Gastroesophageal sphincter (tissue), 3 donors: ENCODE measurements around the gene STX2.

Source experiments
- EP300 ChIP-seq: sonication (generic); formaldehyde crosslinking; IDR thresholded peaks from one replicate; pipeline ENCODE4 v1.6.1; 2017; ENCODE audit warnings: antibody characterized with exemption, mild to moderate bottlenecking
- POLR2A ChIP-seq, 2 donors: fragments of 450-650 bp; IDR thresholded peaks; one replicate each; pipeline ENCODE4 v1.6.1; 2017; ENCODE audit warnings: antibody characterized with exemption in 2 of 2, mild to moderate bottlenecking in 2 of 2, moderate library complexity in 1 of 2
- POLR2AphosphoS5 ChIP-seq: sonication (generic); formaldehyde crosslinking; IDR thresholded peaks from one replicate; pipeline ENCODE4 v1.6.1; 2017; ENCODE audit warnings: antibody characterized with exemption
- TF ChIP-seq, protein P1 (sequence below), 4 experiments: fragments of 200-600 bp in 2 of 4; fragments of 450-650 bp in 2 of 4; sonication (generic) in 1 of 4; IDR thresholded peaks; one replicate each; pipeline ENCODE4 v1.5.1; 2017 to 2019; ENCODE audit warnings: antibody characterized with exemption in 4 of 4, mild to moderate bottlenecking in 2 of 4, moderate library complexity in 2 of 4

GRCh38 chr12:130825771-130826150 is 13.3 kb downstream of the STX2 start:
- TF ChIP-seq, protein P1, sequence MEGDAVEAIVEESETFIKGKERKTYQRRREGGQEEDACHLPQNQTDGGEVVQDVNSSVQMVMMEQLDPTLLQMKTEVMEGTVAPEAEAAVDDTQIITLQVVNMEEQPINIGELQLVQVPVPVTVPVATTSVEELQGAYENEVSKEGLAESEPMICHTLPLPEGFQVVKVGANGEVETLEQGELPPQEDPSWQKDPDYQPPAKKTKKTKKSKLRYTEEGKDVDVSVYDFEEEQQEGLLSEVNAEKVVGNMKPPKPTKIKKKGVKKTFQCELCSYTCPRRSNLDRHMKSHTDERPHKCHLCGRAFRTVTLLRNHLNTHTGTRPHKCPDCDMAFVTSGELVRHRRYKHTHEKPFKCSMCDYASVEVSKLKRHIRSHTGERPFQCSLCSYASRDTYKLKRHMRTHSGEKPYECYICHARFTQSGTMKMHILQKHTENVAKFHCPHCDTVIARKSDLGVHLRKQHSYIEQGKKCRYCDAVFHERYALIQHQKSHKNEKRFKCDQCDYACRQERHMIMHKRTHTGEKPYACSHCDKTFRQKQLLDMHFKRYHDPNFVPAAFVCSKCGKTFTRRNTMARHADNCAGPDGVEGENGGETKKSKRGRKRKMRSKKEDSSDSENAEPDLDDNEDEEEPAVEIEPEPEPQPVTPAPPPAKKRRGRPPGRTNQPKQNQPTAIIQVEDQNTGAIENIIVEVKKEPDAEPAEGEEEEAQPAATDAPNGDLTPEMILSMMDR (IDR thresholded peaks at IDR 0.05) = no peak
- TF ChIP-seq POLR2A (IDR thresholded peaks at IDR 0.05) (no peak), POLR2AphosphoS5 (no peak), EP300 (no peak)
